GM19324 (cell line): ENCODE data around the gene CCDC9.
"Not testable (repeated sequence)": the region's sequence is repeated elsewhere in the genome, so short reads cannot be mapped to it uniquely, and the experiment has no call there.

ENCODE experiments used
- ATAC-seq: cut with Tn5 transposase; IDR thresholded peaks from one replicate; pipeline ENCODE4 v1.9.1; 2021; ENCODE audit warnings: mild to moderate bottlenecking, moderate library complexity; ENCODE audit not compliant: unreplicated experiment, low FRiP score

The CCDC9 gene

DNA sequence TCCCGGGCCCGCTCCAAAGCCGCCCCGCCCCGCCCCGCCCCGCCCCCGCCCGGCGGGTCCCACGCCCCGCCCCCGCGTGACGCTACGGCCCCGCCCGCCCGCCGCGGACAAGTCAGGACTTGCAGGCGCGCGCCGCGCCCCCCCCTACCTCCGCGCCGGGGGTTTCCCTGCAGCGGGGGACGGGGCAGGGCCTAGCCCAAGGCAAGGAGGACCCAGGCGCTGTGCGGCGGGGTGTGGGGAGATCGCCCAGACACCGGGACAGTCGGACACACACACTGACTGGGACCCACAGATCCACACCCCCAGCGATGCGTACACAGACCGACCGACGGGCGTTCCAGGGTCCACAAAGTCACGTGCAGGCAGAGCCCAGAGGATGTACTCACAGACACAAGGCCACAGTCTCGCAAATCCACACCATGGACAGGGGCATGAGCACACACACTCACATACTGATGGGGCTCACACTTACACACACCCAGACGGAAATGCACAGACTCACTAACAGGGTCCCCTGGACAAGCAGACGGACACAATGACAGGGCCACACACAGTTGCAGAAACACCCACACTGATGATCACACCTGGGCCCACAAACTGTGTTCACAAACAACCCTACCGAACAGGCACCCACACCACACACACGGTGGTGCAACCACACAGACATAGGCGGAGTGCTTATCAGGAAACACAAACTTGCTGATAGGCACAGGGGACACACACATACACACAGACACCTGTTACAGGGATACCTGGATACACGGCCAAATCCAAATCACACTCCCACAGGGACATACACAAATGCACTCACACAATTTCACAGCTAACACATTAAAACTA lies 24.9 kb upstream of the CCDC9 start:
- peak; percentile 47 for ATAC-seq

DNA sequence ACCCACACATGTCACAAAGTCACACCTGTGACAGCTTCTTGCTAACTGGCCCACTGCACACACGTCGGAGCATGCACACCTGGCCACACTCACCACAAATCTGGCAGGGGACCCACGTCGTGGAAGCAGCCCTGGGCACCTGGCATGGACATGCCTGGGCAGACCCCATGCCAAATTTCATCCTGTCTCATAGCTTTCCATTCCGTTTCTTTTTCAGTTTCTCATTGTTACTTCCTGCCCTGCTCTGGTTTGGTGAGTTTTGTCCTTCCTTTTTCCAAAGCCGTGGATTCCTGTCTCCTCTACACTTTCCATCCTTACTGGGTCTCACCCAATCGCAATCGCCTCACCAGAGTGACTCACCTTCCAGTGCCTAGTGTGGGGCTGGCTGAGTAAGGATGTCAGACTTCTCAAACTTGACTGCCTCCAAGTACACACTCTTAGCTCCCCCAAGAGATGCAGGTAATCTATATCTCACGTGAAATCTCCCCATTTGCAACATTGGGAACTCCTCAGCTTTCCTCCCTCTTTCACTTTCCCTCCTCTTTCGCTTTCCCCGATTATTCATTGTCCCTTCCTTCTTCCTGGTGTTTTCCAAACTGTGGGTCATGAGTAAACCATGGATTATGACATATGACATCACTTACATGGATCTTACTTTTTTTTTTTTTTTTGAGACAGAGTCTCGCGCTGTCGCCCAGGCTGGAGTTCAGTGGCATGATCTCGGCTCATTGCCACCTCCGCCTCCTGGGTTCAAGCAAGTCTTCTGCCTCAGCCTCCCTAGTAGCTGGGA lies 23.7 kb upstream of the CCDC9 start:
- no peak for ATAC-seq

DNA sequence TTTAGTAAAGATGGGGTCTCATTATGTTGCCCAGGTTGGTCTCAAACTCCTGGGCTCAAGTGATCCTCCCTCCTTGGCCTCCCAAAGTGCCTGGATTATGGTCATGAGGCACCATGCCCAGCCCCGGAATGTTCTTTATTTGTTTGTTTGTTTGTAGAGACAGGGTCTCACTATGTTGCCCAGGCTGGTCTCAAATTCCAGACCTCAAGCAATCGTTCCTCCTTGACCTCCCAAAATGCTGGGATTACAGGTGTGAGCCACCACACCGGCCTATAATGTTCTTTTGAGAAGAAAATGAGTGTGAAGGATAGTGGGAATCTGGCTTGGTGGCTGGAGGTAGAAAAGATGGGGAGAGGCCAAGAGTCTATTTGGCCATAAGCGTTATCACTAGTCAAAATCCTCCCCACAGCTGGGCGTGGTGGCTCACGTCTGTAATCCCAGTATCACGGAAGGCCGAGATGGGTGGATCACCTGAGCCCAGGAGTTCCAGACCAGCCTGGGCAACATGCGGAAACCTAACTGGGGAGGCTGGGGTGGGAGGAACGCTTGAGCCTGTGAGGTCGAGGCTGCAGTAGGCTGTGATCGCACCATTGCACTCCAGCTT lies 20.2 kb upstream of the CCDC9 start:
- no peak for ATAC-seq

DNA sequence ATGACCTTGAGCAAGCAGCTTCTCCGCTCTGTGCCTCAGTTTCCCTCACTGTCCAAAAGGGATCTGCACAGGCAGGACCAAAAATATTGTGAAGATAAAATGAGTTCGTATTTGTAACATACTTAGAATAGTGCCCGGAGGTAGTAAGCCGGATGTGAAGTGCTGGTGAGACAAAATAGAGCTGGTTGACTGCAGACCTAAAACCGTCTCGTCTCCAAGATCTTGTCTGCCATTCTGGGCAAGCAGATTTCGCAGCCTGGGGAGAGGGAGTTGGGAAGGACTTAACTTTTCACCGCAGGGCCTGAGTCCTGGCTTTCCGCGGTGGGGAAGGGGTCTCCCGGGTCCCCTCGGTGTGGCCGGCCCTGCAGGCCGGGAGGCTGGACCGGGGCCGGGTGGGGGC lies 17.2 kb upstream of the CCDC9 start:
- ATAC-seq: no peak

DNA sequence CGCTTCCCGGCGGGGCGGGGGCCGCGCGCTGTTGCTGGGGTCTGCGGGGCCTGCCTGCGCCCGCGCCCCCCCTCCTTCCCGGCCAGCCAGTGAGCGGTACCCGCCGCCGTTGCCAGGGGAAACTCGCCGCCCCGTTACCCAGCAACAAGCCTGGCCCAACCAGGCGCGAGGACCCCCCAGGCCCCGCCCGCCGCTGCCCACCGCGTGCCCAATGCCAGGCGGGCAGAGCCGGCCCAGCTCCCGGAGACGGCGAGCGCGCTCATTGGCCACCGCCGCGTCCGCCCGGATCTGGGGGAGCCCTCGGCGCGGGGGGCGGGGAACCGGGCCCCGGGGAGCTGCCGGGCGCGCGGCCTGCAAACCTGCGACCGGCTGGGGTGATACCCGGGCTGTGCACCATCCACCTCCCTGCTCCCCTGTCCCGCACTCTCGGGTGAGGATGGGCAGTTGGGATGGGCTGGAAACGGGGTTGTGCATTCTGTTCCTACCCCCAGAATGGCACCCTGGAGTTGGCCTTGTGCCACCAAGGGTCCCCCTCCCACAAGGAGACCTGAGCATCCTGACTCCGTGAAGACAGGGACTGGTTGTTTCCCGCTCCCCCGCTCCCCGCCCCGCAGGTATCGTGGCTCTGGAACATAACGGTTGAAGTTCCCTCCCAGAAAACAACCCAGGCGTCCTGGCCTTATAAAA lies 16.6 kb upstream of the CCDC9 start:
- no peak for ATAC-seq

DNA sequence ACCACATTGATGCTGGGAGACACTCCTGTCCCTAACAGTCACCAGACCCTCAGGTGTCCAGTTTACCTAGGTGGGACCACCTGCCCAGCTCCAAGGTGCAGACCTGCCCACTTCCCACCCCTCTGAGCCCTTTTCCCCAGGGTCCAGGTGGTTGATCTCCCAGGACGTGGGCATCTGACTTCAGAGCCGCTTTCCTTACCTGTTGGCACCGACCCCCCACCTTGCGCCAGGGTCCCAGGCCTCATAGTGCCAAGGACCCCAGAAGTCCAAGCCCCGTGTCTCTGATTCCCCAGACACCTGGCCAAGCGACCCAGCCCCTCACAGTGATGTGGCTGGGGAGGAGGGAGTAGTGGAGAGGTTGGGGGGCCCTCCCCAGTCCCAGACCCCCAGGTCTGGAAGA lies 15.8 kb upstream of the CCDC9 start:
- ATAC-seq: no peak

DNA sequence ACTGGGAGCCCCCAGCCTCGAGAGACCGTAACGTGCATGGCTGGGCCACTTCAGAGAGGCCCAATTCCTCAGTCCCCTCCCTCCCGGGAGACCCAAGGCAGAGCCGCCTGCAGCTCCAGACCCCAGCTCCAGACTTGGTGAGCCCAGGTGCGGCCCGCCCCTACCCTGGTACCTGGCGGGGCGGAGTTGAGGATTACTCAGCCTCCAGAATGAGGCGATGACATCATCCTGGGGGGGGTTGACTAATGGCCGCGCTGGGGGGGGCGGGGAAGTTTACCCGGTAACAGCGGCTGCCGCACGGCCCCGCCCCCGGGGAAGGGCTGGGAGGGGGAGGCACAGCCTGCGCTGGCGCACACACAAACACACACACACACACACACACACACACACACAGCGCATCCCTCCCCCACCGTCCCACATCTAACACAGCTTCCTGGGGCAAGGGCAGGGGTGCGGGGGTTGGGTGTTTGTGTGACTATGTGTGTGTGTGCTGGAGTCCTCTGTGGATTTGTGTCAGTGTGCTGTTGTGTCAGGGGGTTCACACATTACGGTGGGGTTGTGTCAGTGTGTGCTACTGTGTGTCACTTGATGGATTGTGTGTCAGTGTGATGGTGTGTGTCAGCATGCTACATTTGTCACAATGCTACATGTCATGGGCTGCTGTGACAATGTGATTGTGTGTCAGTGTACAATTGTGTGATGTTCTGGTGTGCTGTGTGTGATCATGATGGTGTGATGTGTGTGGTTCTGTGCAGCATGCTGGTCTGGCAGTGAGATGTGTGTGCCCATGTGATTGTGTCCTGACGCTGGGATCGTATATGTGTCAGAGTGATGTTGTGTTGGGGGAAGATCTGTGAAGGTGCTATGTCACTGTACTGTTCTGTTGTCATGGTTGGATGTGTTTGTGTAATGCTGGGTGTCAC lies 15.1 kb upstream of the CCDC9 start:
- ATAC-seq: no peak

DNA sequence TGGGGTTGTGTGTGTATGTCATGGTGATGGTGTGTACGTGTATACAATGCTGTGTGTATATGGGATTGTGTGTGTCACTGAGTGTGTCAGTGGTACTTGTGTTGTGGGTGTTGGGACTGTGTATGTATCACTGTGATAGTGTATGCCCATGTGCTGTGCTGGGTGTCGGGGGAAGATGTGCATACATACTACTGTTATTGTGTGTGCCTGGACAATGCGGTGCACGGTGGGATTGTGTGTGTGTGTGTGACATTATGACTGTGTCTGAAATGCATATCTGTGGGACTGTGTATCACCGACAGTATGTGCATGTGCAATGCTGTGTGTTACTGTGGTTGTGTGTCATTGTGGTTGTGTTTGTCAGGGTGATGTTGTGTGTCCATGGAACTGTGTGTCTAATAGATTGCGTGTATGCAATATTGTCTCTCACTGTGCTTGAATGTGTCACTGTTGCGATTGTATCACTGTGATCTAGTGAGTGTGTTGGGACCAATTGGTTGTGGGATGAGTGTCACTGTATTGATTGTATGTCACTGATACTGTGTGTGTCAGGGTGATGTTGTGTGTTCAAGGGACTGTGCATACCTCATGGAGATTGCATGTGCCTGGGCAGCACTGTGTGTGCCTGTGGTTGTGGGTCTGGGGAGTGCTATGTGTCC lies 14.3 kb upstream of the CCDC9 start:
- ATAC-seq: no peak

DNA sequence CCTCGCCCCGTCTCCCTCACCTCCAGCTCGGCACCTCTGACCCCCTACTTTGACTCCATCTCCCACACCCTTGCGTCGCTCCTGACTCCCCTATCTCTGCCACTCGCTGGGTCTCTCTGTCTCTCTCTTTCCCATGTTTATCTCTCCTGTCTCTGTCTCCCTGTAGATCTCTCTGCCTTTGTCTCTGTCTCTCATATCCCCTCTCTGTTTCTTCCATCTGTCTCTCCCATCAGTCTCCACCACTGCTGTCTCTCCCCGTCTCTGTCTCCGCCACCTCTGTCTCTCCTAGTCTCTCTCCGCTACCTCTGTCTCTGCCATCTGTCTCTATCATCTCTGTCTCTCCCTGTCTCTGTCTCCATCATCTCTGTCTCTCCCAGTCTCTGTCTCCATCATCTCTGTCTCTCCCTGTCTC lies 13.0 kb upstream of the CCDC9 start:
- no peak for ATAC-seq

DNA sequence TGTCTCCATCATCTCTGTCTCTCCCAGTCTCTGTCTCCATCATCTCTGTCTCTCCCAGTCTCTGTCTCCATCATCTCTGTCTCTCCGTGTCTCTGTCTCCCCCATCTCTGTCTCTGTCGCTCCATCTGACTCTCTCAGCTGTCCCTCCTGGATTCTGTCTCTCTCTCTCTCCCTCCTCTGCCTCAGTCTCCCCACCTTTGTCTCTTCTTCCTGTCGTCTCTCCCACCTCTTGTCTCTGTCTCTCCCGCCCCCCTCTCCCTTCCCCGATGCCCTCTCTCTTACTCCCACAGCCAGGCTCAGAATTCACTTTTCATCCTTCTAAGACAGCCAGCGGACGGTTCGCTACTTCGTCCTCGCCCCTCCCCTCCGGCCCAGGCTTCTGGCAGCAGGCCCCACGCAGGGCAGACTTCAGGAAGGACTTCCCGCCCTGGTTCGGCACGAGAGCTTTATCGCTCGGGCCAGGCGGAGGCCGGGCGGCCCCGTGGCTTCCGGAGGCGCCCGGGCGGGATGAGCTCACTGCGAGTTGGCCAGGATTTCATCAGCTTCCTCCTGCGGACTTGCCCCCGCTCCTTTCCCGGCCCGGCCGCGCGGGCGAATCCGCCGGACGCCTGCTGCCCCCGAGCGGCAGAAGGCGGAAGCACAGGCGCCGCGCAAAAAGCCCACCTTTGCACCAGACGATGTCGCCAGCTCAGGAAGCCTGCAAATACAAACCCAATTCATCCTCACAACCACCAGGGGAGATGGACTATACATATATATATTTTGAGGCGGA lies 12.4 kb upstream of the CCDC9 start:
- ATAC-seq: peak; percentile 56

DNA sequence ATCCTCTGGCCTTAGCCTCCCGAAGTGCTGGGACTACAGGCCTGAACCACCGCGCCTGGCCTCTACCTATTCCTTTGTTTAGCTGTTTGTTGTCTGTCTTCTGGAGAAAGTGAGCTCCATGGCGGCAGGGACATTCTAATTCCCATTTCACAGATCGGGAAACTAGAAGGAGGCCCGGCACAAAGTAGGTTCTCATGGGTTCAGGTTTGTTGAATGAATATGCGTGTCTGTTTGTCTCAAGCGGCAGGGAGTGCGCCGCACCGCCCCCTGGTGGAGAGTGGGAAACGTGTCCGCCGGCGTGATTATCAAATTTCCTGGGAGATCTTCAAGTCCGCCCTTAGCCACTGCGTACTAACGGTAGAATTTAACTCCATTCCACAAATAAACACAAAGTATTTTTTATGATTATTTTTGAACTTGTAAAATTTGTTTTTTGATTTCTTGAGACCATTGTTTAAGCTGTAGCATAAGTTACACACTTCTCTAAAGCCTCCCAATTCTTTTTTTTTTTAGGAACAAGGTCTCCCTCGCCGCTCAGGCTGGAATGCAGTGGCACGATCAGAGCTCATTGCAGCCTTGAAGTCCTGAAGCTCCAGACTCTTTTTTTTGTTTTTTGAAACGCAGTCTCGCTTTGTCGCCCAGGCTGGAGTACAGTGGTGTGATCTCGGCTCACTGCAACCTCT lies 8.9 kb upstream of the CCDC9 start:
- ATAC-seq: no peak

DNA sequence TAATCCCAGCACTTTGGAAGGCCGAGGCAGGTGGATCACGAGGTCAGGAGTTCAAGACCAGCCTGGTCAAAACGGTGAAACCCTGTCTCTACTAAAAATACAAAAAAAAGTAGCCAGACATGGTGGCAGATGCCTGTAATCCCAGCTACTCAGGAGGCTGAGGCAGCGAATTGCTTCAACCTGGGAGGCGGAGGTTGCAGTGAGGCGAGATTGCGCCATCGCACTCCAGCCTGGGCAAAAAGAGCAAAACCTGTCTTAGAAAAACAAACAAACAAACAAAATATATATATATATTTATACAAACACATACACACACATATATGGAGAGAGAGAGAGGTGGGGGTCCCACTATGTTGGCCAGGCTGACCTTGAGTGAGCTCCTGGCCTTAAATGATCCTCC lies 3.3 kb upstream of the CCDC9 start:
- not testable (repeated sequence) for ATAC-seq

DNA sequence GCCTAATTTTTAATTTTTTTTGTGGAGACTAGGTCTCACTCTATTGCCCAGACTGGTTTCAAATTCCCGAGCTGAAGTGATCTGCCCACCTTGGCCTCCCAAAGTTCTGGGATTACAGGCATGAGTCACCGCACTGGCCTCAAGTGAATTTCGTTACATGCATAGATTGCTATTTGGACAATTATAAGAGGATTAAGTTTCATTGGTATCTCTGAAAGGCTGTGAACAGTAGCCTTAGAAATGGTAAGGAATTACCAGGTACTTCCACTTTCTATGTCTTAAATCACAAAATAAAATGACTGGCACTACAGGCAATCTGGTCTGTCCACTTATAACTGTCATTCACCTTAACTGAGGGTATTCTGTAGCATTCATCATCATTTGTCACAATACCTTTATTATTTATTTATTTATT lies 2.9 kb upstream of the CCDC9 start:
- ATAC-seq: no peak

DNA sequence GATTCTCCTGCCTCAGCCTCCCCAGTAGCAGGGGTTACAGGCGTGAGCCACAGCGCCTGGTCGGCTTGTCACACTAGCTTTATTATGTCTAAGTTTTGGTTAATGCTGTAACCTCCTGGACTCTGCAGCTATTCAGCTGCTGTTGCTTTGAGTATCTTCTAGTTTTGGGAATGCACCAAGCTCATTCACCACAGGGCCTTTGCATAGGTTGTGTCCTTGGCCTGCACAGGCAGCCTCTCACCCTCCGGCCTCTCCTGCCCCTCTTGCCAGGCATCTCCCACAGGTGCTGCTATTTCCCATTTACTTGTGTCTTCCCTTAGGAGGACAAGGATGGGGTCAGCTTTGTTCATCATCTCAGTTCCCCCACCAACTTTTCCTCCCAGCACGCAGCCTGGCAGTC lies 2.4 kb upstream of the CCDC9 start:
- no peak for ATAC-seq

DNA sequence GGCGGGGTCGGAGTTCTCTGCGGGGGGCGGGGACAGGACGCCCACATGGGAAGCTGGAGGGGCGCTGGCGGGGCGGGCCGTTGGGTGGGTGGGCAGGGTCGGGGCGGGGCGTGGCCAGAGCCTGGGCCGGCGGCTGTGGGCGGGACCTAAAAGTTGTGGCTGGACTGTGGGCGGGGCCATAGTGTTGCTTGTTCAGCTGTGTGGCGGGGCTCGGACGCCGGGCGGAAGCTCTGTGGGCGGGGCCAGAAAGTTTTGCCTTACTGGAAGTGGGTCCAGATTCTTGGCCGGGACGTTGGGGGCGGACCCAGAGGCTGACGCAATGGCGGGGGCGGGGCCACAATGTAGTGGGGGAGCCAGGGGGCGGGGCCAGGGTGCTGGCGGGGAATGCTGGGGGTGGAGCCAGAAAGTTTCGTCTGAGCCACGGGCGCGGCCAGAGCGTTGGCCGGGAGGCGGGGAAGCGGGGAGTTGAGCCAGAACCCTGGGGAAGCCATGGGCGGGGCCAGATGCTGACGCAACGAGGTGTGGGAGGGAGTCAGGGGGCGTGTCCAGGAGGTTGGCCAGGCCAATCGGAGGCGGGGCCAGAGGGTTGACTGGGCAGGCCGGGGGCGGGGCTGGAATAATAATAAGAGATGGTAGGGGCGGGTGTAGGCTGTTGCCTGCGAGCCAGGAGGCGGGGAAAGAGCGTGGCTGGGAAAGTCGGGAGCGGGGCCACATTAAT lies 527 bp downstream of the CCDC9 start:
- peak; percentile 78 for ATAC-seq

DNA sequence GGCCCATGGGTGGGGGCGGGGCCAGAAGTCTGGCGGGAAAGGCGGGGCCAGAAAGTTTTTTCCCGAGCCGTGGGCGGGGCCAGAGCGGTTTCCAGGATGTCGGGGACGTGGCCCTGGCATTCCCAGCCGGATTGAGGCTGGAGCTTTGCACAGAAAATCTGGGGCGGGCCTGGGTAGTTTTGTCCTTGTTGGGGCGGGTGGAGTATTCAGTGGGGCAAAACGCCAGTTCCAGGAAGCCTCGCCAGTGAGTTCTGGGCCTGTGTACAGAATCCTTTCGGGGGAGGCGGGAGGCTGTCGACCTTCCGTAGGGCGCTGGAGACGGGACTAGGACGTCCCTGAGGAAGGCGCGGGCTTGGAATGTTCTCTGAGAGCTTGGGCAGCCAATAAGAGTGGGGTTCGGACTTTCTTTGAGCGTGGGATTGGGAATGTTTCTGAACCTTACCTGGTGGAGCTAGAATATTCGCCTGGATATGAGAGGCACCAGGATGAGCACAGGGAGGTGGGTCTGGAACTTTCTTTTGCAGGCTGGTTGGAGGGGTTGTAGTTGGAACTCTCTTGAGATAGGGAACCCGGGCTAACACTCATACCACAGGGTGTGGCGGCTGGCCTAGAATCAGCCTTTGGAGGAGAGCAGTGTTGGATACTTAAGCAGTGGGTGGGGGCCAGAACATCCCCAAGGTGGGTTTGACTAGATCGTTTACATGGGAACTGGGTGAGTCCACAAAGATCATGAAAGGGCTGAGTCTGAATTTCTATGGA lies 1.3 kb downstream of the CCDC9 start:
- no peak for ATAC-seq

DNA sequence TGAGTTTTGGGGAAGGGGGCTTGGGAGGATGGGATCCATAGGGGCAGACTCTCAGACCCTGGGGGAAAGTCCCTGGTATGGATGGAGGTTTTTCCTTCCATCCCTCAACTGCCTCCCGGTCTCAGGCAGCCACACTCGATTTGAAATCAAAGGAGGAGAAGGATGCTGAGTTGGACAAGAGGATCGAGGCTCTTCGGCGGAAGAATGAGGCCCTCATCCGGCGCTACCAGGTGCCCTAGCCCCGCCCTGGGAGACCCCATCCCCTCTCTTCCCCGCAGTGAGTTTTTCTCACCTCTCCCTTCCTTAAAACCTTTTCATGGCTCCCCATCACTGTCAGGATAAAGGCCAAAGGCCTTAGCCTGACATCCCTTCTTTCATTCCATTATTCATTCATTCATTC lies 2.1 kb downstream of the CCDC9 start:
- no peak for ATAC-seq
